Stimulated activated naive CD8-positive, alpha-beta T cell treated with anti-CD3 and anti-CD28 coated beads, Interleukin-15, amount 100 ng/mL, for 72 hours (primary cell): Measurements from ENCODE around the gene ZFP3.
A peak's percentile ranks its signal among the peaks of the same experiment; 100 is the strongest.
"Not testable (repeated sequence)": the region's sequence is repeated elsewhere in the genome, so short reads cannot be mapped to it uniquely, and the experiment has no call there.

Source experiments
- ATAC-seq: fragments of 150-1000 bp; cut with Tn5 transposase; 2 replicates; pipeline ENCODE4 v1.10.0; 2021; ENCODE audit warnings: mild to moderate bottlenecking, moderate library complexity
- DNase-seq, 2 donors: peaks; one replicate each; pipeline ENCODE4 v3.0.0; 2021 to 2022
- H3K27ac Mint-ChIP-seq, 2 donors: one replicate each; pipeline ENCODE4 v1.8.0; 2022; ENCODE audit warnings: mild to moderate bottlenecking in 2 of 2, mixed read lengths in 2 of 2, moderate library complexity in 2 of 2
- H3K27me3 Mint-ChIP-seq: one replicate; pipeline ENCODE4 v1.8.0; 2022; ENCODE audit warnings: mixed read lengths
- H3K4me1 Mint-ChIP-seq: one replicate; pipeline ENCODE4 v1.8.0; 2022; ENCODE audit warnings: mild to moderate bottlenecking, mixed read lengths
- H3K4me3 Mint-ChIP-seq, 2 donors: one replicate each; pipeline ENCODE4 v1.8.0; 2022; ENCODE audit warnings: mild to moderate bottlenecking in 2 of 2, mixed read lengths in 2 of 2, moderate library complexity in 1 of 2
- H3K9me3 Mint-ChIP-seq, 2 donors: one replicate each; pipeline ENCODE4 v1.8.0; 2022; ENCODE audit warnings: mixed read lengths in 2 of 2

The ZFP3 gene

DNA sequence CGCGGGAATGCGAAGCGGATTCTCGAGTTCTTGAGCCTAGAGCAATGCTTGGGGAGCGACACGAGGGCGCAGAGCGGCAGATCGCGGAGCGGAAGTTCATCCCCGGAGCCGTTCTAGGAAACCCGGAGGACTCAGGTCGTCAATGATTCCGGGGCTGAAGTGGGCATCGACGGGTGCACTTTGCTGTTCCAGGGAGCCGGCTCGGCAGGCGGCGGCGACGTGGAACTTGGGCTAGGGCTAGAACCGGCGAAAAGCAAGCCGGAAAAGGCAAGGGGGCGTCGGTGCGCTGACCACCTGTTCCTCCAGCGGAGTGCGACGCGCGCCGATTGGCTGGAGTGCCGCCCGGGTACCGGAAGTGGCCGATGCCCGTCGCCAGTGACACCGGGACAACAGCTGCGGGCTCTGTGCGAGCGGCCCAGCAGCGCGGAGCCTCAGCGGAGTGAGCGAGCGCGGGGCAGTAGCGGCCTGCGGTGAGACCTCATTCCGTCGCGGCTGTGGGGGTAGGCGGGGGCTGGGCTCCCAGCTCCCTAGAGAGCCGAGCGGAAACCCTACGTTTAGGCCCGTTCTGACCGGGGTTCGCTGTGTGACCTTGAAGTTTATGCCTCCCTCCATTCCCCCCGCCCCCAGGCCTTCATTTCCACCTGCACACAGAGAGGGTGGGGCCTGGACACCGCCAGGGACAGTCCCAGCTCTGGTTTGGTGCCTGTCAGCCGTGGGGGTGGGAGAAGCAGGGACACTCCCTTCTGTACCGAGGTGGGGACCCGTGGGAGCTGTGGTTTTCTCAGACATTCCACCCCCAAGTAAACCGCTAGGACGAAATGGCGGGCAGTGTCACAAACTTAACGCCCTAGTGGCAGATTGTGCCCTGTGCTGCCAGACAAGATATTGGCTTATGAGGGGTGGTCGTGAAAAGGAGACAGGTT lies at the start of gene ZFP3:
ZFP3 (plus strand) TSS at position 362 of the 923 bp plus-strand sequence. CDS start 13,038 bp downstream, outside the sequence.
- Mint-ChIP-seq H3K4me3 (peak within 1 kb of the TSS; percentile 86 to 99), H3K27me3 (no peaks in the 10 kb centered on the region), H3K27ac (peak within 1 kb of the TSS; percentile 97), H3K4me1 (peaks cover 30% of the 10 kb centered on the region), H3K9me3 (peaks cover 8 to 9% of the 10 kb centered on the region in 2 donors)
- DNase-seq, result peak; percentile 81 to 90
- ATAC-seq, result peak; percentile 94

DNA sequence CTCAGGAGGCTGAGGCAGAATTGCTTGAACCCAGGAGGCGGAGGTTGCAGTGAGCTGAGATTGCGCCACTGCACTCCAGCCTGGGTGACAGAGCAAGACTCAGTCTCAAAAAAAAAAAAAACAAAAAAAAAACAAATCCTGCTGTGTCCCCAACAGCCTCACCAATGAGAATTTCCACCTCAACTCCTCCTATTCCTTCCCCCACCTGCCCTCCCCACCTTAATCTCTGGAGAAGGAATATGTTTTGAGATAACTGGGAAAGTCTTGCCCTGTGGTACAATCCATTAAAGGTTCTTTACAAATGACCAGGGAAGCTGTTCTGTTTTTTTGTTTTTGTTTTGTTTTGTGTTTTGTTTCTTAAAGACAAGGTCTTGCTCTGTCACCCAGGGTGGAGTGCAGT lies 48.1 kb upstream of the ZFP3 start:
- H3K27ac Mint-ChIP-seq, DNase-seq, H3K9me3 Mint-ChIP-seq, H3K4me3 Mint-ChIP-seq, ATAC-seq: not testable (repeated sequence)
- Mint-ChIP-seq H3K27me3 (peaks cover 18% of the 10 kb centered on the region), H3K4me1 (peaks cover 22% of the 10 kb centered on the region)

DNA sequence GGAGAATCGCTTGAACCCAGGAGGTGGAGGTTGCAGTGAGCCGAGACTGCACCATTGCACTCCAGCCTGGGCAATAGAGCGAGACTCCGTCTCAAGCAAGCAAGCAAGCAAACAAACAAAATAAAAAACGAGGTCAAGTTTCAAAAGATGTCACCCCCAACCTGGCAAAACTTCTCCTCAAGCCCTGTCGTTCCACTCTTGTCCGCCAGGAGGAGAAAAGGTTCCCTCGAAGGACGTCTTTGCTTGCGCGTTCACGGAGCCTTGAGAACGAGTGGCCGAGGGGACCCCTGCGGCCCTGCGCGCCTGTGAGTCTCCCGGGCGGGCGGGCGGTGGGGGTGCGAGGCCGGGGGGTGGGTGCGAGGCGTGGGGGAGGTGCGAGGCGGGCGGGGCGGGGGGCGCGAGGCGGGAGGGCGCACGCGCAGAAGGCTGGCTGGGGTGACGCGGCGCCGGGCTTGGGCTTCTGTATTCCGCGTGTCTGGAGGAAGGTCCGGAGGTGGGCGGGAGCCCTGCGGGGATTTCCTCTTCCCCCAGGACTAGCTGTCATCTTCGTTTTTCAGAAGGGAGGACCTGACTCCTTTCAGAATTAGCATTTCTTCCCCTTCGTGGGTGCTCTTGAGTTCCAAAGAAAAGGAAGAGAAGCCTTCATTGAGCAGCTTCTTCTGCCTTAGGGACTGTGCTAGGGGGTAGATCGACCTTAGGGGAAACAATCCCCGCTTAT lies 46.7 kb upstream of the ZFP3 start:
- Mint-ChIP-seq H3K4me3 (peak overlapping the region; percentile 82 to 84), H3K9me3 (no peaks in the 10 kb centered on the region), H3K27ac (peak overlapping the region; percentile 52 to 95), H3K27me3 (peaks cover 18% of the 10 kb centered on the region), H3K4me1 (peaks cover 22% of the 10 kb centered on the region)
- ATAC-seq (peak; percentile 89), DNase-seq (peak; percentile 84 to 85)

DNA sequence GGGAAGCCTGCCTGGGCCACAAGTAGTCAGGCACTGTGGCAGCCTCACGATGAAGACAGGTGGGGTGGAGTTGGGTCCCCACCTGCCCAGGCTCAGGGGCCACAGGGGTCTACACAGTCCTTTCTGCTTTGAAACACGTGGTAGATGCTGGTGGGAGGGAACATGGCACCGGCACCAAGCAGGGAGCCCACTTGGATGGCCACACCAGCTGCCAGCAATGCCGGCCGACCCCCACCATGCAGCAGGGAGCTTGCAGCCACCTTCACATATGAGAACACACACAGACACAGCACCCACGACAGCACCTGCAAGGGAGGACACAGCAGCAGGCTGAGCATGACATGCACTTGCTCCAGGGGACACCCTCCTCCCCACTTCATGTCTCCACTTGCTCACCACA lies 45.4 kb upstream of the ZFP3 start:
- no peak overlapping the region for H3K4me3 Mint-ChIP-seq
- H3K27ac Mint-ChIP-seq, result no peak overlapping the region
- no peak for DNase-seq
- no peaks in the 10 kb centered on the region for H3K9me3 Mint-ChIP-seq
- H3K4me1 Mint-ChIP-seq, result peaks cover 22% of the 10 kb centered on the region
- peaks cover 18% of the 10 kb centered on the region for H3K27me3 Mint-ChIP-seq
- ATAC-seq, result no peak

DNA sequence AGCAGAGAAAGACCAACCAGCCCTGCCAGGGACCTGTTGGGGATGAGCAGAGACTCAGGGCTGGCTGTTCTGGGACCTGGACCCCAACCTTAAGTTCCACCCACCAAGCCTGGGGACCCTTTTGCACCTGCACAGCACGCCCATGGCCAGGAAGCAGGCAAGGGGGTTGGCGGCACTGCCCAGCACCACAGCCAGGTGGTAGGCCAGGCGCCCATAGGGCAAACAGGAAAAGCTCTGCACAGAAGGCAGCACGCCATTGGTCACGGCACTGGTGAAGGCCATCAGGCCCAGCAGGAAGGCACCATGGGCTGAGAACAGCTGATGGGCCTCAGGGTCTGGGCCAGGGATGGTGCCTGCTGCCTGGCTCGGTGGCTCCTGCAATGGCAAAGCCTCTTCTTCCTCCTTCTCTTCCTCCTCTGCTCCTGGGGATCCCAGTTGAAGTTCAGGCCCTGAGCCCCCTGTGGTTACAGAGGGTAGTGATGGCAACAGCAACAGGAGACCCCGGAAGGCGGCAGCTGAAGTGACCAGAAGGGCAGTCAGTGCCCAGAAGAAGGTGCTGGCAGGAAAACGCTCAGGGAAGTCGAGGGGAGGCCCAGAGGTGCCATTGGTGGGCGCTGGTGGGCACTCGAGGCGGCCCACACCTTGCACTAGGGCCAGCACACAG lies 44.8 kb upstream of the ZFP3 start:
- DNase-seq (no peak), ATAC-seq (no peak)
- peaks cover 18% of the 10 kb centered on the region for H3K27me3 Mint-ChIP-seq
- H3K27ac Mint-ChIP-seq, result no peak overlapping the region
- no peaks in the 10 kb centered on the region for H3K9me3 Mint-ChIP-seq
- H3K4me3 Mint-ChIP-seq, result no peak overlapping the region
- H3K4me1 Mint-ChIP-seq, result peaks cover 22% of the 10 kb centered on the region

DNA sequence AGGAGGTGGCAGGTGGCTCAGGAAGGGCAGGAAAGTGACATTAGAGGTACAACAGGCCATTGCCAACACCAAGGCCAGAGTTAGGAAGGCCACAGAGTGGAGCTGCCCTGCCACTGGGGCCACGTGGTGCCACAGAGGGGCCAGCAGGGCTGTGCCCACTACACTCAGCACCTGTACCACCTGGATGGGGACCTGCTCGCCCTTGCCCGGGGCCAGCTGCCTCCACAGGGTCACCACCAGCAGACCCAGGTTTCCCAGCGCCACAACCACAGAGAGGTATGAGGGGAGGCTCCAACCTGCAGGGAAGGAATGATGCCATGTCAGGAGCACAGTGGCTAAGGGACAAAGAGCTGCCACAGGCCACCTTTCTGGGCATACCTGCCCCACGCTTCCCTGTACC lies 44.2 kb upstream of the ZFP3 start:
- Mint-ChIP-seq H3K27me3 (peaks cover 18% of the 10 kb centered on the region), H3K9me3 (no peaks in the 10 kb centered on the region), H3K4me1 (peaks cover 22% of the 10 kb centered on the region), H3K4me3 (no peak overlapping the region), H3K27ac (no peak overlapping the region)
- ATAC-seq (no peak), DNase-seq (no peak)

DNA sequence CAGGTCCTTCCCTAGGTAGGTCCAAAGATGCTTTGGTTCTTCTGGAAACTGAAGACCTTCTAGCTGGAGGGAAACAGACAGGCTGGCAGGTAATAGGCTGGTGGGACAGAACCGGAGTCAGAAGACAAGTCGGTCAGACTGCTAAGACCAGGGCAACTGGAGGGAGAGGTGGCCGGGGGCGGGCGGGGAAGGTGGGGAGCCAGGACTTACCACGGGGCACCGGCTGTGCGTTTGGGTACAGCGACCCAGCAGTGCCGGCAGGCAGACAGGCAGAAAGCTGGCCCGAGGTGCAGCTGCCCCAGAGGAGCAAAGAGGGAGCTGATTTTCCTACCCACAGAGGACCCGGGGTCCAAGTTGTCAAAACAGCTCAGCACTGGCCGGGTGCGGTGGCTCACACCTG lies 43.6 kb upstream of the ZFP3 start:
- Mint-ChIP-seq H3K27ac (no peak overlapping the region), H3K9me3 (no peaks in the 10 kb centered on the region), H3K4me3 (peak overlapping the region in 1 of 2 donors; percentile 33), H3K4me1 (peaks cover 22% of the 10 kb centered on the region), H3K27me3 (peaks cover 18% of the 10 kb centered on the region)
- DNase-seq (no peak), ATAC-seq (no peak)

DNA sequence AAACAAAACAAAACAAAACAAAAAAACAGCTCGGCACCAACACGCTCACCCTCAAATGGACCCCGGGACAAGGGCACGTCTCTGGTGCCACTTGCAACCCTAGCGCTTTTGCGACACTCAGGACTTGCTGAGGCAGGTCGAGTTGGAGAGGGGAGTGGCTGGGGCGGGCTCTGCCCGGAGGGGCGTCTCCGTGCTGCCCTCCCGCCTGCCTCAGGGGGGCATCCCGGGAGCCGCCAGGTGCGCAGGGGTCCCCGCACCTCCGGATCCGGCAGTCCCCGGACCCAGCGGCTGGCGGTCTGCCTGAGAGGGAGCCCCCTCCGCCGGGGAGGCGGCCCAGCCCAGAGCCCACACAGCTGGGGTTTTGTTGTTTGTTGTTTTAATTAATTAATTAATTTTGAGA lies 43.0 kb upstream of the ZFP3 start, which contains the start of gene SLC52A1:
SLC52A1 (minus strand) TSS at position 112 of the 400 bp plus-strand sequence. CDS start 820 bp downstream, outside the sequence.
- ATAC-seq, result no peak
- Mint-ChIP-seq H3K4me1 (peaks cover 21% of the 10 kb centered on the region), H3K9me3 (no peaks in the 10 kb centered on the region), H3K27ac (no peak within 1 kb of the TSS), H3K4me3 (peak within 1 kb of the TSS; percentile 19 to 33), H3K27me3 (peaks cover 18% of the 10 kb centered on the region)
- no peak for DNase-seq

DNA sequence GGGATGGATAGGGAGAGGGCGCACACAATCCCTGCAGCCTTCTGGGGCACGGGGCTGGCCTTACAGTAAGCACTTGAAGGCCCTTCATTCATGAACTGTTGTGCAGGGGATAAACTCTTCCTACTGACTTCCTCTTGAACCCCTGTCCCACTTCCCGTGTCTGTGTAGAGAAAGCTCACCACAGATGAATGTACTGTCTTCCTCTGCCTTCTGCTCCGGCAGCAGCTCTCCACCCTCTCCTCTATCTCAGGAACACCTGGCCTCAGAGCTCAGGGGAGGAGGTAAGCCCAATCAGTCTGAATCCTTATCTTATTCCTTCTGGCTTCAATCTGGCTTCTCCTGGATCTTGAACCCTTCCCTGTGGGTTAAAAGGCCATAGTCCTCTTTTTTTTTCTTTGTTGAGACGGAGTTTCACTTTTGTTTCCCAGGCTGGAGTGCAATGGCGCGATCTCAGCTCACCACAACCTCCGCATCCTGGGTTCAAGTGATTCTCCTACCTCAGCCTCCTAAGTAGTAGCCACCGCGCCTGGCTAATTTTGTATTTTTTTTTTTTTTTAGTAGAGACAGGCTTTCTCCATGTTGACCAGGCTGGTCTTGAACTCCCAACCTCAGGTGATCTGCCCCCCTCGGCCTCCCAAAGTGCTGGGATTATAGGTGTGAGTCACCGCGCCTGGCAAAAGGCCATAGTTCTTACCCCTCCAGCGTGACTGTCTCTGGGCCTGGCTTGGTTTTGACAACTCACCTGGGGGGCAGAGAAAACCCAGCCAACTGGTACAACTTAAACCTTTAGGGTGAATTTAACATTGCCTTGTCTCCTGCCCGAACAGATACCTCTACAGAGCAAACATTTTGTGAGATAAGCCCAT lies 35.9 kb upstream of the ZFP3 start:
- no peaks in the 10 kb centered on the region for H3K27me3 Mint-ChIP-seq
- no peaks in the 10 kb centered on the region for H3K9me3 Mint-ChIP-seq
- H3K4me3 Mint-ChIP-seq, result peak overlapping the region; percentile 72 to 77
- ATAC-seq, result no peak
- DNase-seq, result no peak
- peaks cover 33% of the 10 kb centered on the region for H3K4me1 Mint-ChIP-seq
- peak overlapping the region; percentile 85 to 96 for H3K27ac Mint-ChIP-seq

DNA sequence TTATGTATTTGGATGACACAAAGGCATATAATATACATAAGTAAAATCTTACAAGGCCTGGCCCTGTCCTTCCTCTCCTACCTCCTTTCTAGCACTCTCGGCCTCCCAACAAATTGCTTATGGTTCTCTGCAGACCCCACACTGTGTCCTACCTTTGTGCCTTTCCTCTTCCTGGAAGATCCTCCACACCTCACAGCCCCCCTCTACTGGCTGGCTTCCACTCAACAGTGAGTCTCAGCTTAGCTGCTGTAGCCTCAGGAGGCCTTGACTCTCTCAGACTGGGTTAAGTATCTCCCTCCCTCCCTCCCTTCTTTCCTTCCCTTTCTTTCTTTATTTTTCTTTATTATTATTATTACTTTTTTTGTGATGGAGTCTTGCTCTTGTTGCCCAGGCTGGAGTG lies 34.7 kb upstream of the ZFP3 start:
- Mint-ChIP-seq H3K4me3 (no peak overlapping the region), H3K4me1 (peaks cover 45% of the 10 kb centered on the region), H3K27me3 (no peaks in the 10 kb centered on the region), H3K27ac (no peak overlapping the region), H3K9me3 (no peaks in the 10 kb centered on the region)
- ATAC-seq (no peak), DNase-seq (no peak)

DNA sequence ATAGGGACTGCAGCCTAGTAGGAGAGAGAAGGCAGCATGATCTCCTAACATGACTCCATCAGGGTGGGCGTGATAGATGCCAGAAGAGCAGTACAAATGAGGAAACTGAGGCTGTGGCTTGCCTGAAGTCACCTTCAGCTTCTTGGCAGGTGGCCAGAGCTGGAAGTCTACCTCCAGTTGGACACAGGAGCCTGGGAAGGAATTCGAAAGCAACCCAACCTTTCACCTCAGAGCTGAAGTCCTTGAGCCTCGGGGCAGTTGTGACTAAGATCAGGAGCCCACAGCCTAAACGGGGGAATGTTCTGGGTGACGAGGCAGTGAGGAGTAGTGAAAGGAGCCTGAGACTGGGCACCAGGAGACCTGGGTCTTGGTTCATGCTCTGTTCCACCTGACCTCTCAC lies 33.6 kb upstream of the ZFP3 start:
- no peak for ATAC-seq
- Mint-ChIP-seq H3K4me3 (no peak overlapping the region), H3K9me3 (no peaks in the 10 kb centered on the region), H3K27me3 (no peaks in the 10 kb centered on the region), H3K4me1 (peaks cover 56% of the 10 kb centered on the region), H3K27ac (no peak overlapping the region)
- DNase-seq, result no peak

DNA sequence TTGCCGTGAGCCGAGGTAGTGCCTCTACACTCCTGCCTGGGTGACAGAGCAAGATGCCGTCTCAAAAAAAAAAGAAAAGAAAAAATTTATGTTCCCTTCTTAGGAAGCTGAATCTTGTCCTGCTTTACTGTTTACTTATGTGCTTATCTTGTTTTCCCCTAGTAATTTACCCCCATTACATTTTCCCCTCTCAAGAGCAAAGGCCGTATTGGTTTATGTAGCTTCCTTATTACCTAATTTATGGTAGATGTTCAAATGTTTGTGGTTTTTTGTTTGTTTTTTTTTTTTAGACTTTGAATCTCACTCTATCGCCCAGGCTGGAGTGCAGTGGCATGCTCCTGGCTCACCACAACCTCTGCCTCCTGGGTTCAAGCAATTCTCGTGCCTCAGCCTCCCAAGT lies 32.8 kb upstream of the ZFP3 start:
- no peaks in the 10 kb centered on the region for H3K9me3 Mint-ChIP-seq
- peaks cover 59% of the 10 kb centered on the region for H3K4me1 Mint-ChIP-seq
- ATAC-seq, result no peak
- no peak overlapping the region for H3K4me3 Mint-ChIP-seq
- peak overlapping the region in 1 of 2 donors; percentile 94 for H3K27ac Mint-ChIP-seq
- no peak for DNase-seq
- no peaks in the 10 kb centered on the region for H3K27me3 Mint-ChIP-seq

DNA sequence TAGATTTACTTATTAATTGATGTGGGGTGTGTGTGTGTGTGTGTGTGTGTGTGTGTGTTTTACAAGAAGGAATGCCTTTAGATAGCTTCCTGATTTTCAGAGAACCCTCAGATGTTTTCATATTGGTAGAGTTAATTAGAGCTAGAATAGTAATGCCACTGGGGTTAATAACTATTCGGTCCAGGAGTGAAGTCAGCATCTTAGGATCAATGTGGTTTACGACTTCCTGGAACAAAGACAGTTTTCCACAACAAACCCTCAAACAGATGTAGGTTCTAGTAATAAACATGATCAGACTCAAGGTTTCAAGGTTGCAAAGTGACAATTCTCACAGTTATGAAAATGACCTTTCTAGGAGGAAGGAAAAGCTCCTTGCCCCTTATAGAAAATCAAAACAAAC lies 30.8 kb upstream of the ZFP3 start:
- Mint-ChIP-seq H3K4me3 (no peak overlapping the region), H3K27ac (peak overlapping the region in 1 of 2 donors; percentile 91), H3K4me1 (peaks cover 53% of the 10 kb centered on the region), H3K9me3 (no peaks in the 10 kb centered on the region), H3K27me3 (no peaks in the 10 kb centered on the region)
- DNase-seq, result no peak
- ATAC-seq, result no peak

DNA sequence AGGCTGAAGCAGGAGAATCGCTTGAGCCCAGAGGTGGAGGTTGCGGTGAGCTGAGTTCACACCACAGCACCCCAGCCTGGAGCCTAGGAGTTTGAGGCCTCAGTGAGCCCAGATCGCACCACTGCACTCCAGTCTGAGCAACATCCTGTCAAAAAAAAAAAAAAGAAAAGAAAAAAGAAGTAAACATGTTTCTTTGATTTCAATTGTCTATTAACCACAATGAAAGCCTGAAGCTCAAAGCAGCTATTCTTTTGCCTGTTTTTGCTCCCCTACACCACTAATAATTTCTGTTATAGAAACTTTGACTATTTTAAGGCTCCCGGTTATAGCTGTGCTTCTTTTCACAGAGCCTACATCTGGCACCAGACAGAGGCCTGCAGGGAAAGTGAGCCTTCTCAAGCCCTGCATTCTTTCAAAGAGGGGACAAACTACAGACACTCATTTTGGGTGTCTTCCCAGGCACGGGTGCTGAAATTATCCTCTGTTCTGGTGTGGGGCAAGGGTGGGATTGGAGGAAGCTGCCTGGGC lies 28.9 kb upstream of the ZFP3 start:
- no peaks in the 10 kb centered on the region for H3K9me3 Mint-ChIP-seq
- DNase-seq, result peak in 1 of 2 donors; percentile 17
- peaks cover 48% of the 10 kb centered on the region for H3K4me1 Mint-ChIP-seq
- ATAC-seq, result peak; percentile 62
- H3K27ac Mint-ChIP-seq, result peak overlapping the region in 1 of 2 donors; percentile 57
- H3K4me3 Mint-ChIP-seq, result no peak overlapping the region
- no peaks in the 10 kb centered on the region for H3K27me3 Mint-ChIP-seq
